Neural progenitor cell (in vitro differentiated cells): ENCODE measurements around the gene TMEM37.

Experiments
- CTCF ChIP-seq: fragments of 200-600 bp; sonication (generic); IDR thresholded peaks from 2 replicates; pipeline ENCODE4 v1.5.1; 2017; ENCODE audit warnings: antibody characterized with exemption, mild to moderate bottlenecking
- EZH2 ChIP-seq: fragments of 200-600 bp; sonication (generic); IDR thresholded peaks from 2 replicates; pipeline ENCODE4 v1.6.1; 2017; ENCODE audit warnings: antibody characterized with exemption, mild to moderate bottlenecking, moderate library complexity
- EZH2phosphoT487 ChIP-seq: fragments of 200-600 bp; sonication (generic); IDR thresholded peaks from 2 replicates; pipeline ENCODE4 v1.6.1; 2017; ENCODE audit warnings: antibody characterized with exemption

GRCh38 chr2:119461811-119462210 lies 30.2 kb downstream of the TMEM37 start:
- TF ChIP-seq CTCF (no peak), EZH2 (no peak), EZH2phosphoT487 (no peak)
